GM12878 (cell line): ENCODE results near the gene NTSR1. TPM values are rescaled to one million over a fixed set of nuclear protein-coding genes. Genes with fewer than 3 reads are reported as not detected.

Source experiments
- ATAC-seq: fragments of 200-7000 bp; cut with Tn5 transposase; 3 replicates; pipeline ENCODE4 v1.9.1; 2020; ENCODE audit warnings: mild to moderate bottlenecking, moderate library complexity
- BruUV-seq: library from RNA; stranded (reverse); fragments of 400-500 nt; replicated peaks from 2 replicates; lab custom pipeline; 2021; lab: Mats Ljungman, UMichigan
- CTCF ChIA-PET: fragments of 300-600 bp; sonication (Branson Sonifier 250); formaldehyde crosslinking; extraction: SDS; loops from one replicate; lab custom pipeline; 2021; ENCODE audit warnings: inconsistent platforms; lab: Yijun Ruan, JAX
- POLR2A ChIA-PET: fragments of 350-600 bp; formaldehyde crosslinking; extraction: SDS; loops from one replicate; lab custom pipeline; 2021; ENCODE audit warnings: inconsistent platforms; lab: Charles Lee
- RAD21 ChIA-PET: fragments of 300-600 bp; sonication (Branson Sonifier 250); formaldehyde crosslinking; loops from one replicate; lab custom pipeline; 2023; ENCODE audit warnings: antibody characterized with exemption; ENCODE audit not compliant: unreplicated experiment; lab: Charles Lee
- SMC1A ChIA-PET: fragments of 300-600 bp; sonication (Branson Sonifier 250); formaldehyde crosslinking; loops from one replicate; lab custom pipeline; 2023; ENCODE audit not compliant: unreplicated experiment, uncharacterized antibody; lab: Charles Lee
- DNase-seq: peaks from one replicate; pipeline ENCODE4 v3.0.0-alpha.2; 2011; ENCODE audit warnings: low read depth, low spot score
- FAIRE-seq: peaks from 3 replicates; lab custom pipeline; 2011; peaks lifted over from hg19 to GRCh38; lab: Jason Lieb, UNC
- H2AFZ ChIP-seq: 2 replicates; pipeline ENCODE4 v1.6.0; 2011; ENCODE audit warnings: low read depth, low read length, control low read depth; ENCODE audit not compliant: control insufficient read depth
- H3K27ac ChIP-seq: 2 replicates; pipeline ENCODE4 v1.5.1; 2011; ENCODE audit warnings: control low read depth; ENCODE audit not compliant: control insufficient read depth, insufficient read depth
- H3K27me3 ChIP-seq, 2 experiments: replicated peaks in 1 of 2; 2 replicates each; pipeline versions ENCODE4 v1.6.0 to v1.6.1; 2011; ENCODE audit warnings: low read length in 1 of 2; ENCODE audit not compliant: control insufficient read depth in 2 of 2, insufficient read depth in 2 of 2
- H3K36me3 ChIP-seq, 2 experiments: 2 replicates each; pipeline ENCODE4 v1.5.1; 2011; ENCODE audit warnings: low read length in 1 of 2; ENCODE audit not compliant: control insufficient read depth in 2 of 2, insufficient read depth in 2 of 2
- H3K4me1 ChIP-seq: 2 replicates; pipeline ENCODE4 v1.6.1; 2011; ENCODE audit warnings: mild to moderate bottlenecking, low read length, moderate library complexity, mixed read lengths; ENCODE audit not compliant: control insufficient read depth, insufficient read depth
- H3K4me2 ChIP-seq: 2 replicates; pipeline ENCODE4 v1.6.0; 2011; ENCODE audit warnings: control low read depth; ENCODE audit not compliant: control insufficient read depth, insufficient read depth
- H3K4me3 ChIP-seq: fragments of 200-600 bp; sonication (generic); 2 replicates; pipeline ENCODE4 v1.5.1; 2016
- H3K79me2 ChIP-seq: 2 replicates; pipeline ENCODE4 v1.6.0; 2011; ENCODE audit warnings: low read length; ENCODE audit not compliant: control insufficient read depth, insufficient read depth
- H3K9ac ChIP-seq: 2 replicates; pipeline ENCODE4 v1.8.0; 2011; ENCODE audit warnings: low read length, control low read depth, mixed read lengths; ENCODE audit not compliant: control insufficient read depth, insufficient read depth
- H3K9me3 ChIP-seq: replicated peaks from 3 replicates; pipeline ENCODE4 v1.5.1; 2011; ENCODE audit warnings: mild to moderate bottlenecking, low read length; ENCODE audit not compliant: control insufficient read depth, insufficient read depth
- H4K20me1 ChIP-seq: 2 replicates; pipeline ENCODE4 v1.6.0; 2011; ENCODE audit not compliant: control insufficient read depth, insufficient read depth
- BMI1 ChIP-seq: fragments of 450-650 bp; IDR thresholded peaks from 2 replicates; pipeline ENCODE4 v1.6.1; 2016; ENCODE audit warnings: mild to moderate bottlenecking, moderate library complexity, borderline replicate concordance
- EZH2 ChIP-seq: IDR thresholded peaks from 2 replicates; pipeline ENCODE4 v1.6.1; 2012; ENCODE audit warnings: low read depth, mild to moderate bottlenecking, control low read depth, inconsistent platforms, low read length, borderline replicate concordance; ENCODE audit not compliant: control insufficient read depth
- GABPA ChIP-seq: IDR thresholded peaks from 2 replicates; pipeline ENCODE4 v1.6.1; 2014; ENCODE audit warnings: antibody characterized with exemption, low read depth, mild to moderate bottlenecking, inconsistent platforms
- HCFC1 ChIP-seq: fragments of 150-350 bp; IDR thresholded peaks from 2 replicates; pipeline ENCODE4 v1.6.1; 2014; ENCODE audit warnings: low read length
- MXI1 ChIP-seq: fragments of 150-350 bp; IDR thresholded peaks from 2 replicates; pipeline ENCODE4 v1.6.1; 2011; ENCODE audit warnings: low read depth, mild to moderate bottlenecking, inconsistent platforms, low read length, improper control_type of control experiment
- SREBF2 ChIP-seq: IDR thresholded peaks from 2 replicates; pipeline ENCODE4 v1.6.1; 2012; ENCODE audit warnings: mild to moderate bottlenecking, low read length
- SRF ChIP-seq, 2 experiments: IDR thresholded peaks; 2 replicates each; pipeline ENCODE4 v1.6.1; 2011; ENCODE audit warnings: low read depth in 2 of 2, low read length in 2 of 2, mild to moderate bottlenecking in 1 of 2, moderate library complexity in 1 of 2
- WGBS: methylation state at CpG from one replicate; pipeline ENCODE4 v1.1.6; 2016; ENCODE audit warnings: low lambda C conversion rate; ENCODE audit not compliant: insufficient replicate concordance, insufficient coverage; ENCODE audit errors: missing lambda C conversion rate; 5-methylcytosine and 5-hydroxymethylcytosine counted together
- in situ Hi-C: fragments of 300-500 bp; cut with MboI; formaldehyde crosslinking; loops from 9 replicates; pipeline ENCODE4 v1.14.3; 2018; ENCODE audit warnings: mixed read lengths
- intact Hi-C: fragments of 100-400 bp; cut with micrococcal nuclease; formaldehyde crosslinking; loops from one replicate; pipeline ENCODE4 v1.14.2; 2022; ENCODE audit not compliant: unreplicated experiment
- polyA plus RNA-seq, 11 experiments: library from polyadenylated mRNA; depleted of rRNA in 4 of 11; unstranded in 6 of 11; stranded (reverse) in 5 of 11; fragments of >200 nt; fragmentation: Nextera tagmentation in 4 of 11; fragmentation: Illumina TruSeq in 1 of 11; extraction: Ambion mirVana in 4 of 11; extraction: Trizol in 1 of 11; gene quantifications; 1 replicate in 1 of 11; 2 replicates in 10 of 11; pipeline versions ENCODE4 v1.2.1 to v1.2.3, GENCODE V29; 2011 to 2016; ENCODE audit warnings: inconsistent platforms in 2 of 11, missing spikeins in 2 of 11, low read depth in 1 of 11
- total RNA-seq, 4 experiments: library from RNA; depleted of rRNA in 3 of 4; stranded (reverse); fragments of >200 nt in 3 of 4; fragmentation: Illumina TruSeq in 1 of 4; extraction: Trizol in 1 of 4; gene quantifications; 2 replicates each; pipeline versions ENCODE4 v1.2.1 to v1.2.3, GENCODE V29; 2013 to 2021
- TF ChIP-seq, protein P1 (sequence below): fragments of 450-650 bp; IDR thresholded peaks from 2 replicates; pipeline ENCODE4 v1.6.1; 2017; ENCODE audit warnings: borderline replicate concordance
- TF ChIP-seq, protein P2 (sequence below): IDR thresholded peaks from 2 replicates; pipeline ENCODE4 v1.6.1; 2012; ENCODE audit warnings: low read depth, low read length, improper control_type of control experiment

NTSR1 gene
- total and polyA plus RNA-seq, 10 of the 15 experiments (the other 5 are each of a cell fraction or from before 2014, with no cell fraction given): not detected

DNA sequence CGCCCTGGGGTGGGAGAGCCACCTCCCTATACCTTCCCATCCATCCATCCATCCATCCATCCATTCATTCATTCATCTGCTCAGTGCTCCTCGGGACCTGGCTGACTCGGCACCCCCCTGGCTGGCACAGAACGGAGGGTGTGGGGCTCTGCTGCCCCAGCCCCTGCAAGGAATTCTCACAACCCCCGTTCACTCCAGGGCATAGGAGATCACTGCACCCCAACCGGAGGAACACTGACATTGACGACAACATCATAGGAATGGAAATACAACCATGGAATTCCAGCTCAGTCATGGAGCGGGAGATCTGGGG, 59.6 kb downstream of the NTSR1 start:
- no peaks in the 10 kb centered on the region for H3K79me2 ChIP-seq
- no peak for ATAC-seq
- H3K27me3 ChIP-seq: peaks cover 0 to 1% of the 10 kb centered on the region in 2 experiments; a peak in 1 of 4 replicates
- no peak for DNase-seq
- no peak overlapping the region for H3K9ac ChIP-seq
- 51% methylated on average over 8 of the region's 8 CpGs for WGBS
- TF ChIP-seq GABPA (no peak), SRF (IDR thresholded peaks at IDR 0.05; ENCODE audit: low read depth in 2 of 2, low read length in 2 of 2) (no peak), EZH2 (no peak), MXI1 (no peak), BMI1 (no peak), SREBF2 (no peak), HCFC1 (no peak)
- TF ChIP-seq, protein P1, sequence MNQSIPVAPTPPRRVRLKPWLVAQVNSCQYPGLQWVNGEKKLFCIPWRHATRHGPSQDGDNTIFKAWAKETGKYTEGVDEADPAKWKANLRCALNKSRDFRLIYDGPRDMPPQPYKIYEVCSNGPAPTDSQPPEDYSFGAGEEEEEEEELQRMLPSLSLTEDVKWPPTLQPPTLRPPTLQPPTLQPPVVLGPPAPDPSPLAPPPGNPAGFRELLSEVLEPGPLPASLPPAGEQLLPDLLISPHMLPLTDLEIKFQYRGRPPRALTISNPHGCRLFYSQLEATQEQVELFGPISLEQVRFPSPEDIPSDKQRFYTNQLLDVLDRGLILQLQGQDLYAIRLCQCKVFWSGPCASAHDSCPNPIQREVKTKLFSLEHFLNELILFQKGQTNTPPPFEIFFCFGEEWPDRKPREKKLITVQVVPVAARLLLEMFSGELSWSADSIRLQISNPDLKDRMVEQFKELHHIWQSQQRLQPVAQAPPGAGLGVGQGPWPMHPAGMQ: no peak
- TF ChIP-seq, protein P2, sequence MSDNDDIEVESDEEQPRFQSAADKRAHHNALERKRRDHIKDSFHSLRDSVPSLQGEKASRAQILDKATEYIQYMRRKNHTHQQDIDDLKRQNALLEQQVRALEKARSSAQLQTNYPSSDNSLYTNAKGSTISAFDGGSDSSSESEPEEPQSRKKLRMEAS: no peak
- TF ChIP-seq, all 136 proteins: peak for 0
- FAIRE-seq: no peak
- Histone ChIP-seq H4K20me1 (no peaks in the 10 kb centered on the region), H2AFZ (no peak overlapping the region), H3K4me3 (no peak overlapping the region), H3K4me1 (no peaks in the 10 kb centered on the region), H3K9me3 (no peaks in the 10 kb centered on the region), H3K27ac (no peak overlapping the region), H3K4me2 (no peak overlapping the region), H3K36me3 (no peaks in the 10 kb centered on the region)
- BruUV-seq: no TSS peak
- ChIA-PET POLR2A (no interaction called here), CTCF (no interaction called here), SMC1A (no interaction called here), RAD21 (no interaction called here)
- in situ Hi-C loops (no loop called here), intact Hi-C loops (no loop called here)
